ENCODE results near the gene CCL5.

The CCL5 gene

GRCh38 chr17:35915153-35915964 lies 35.2 kb upstream of the CCL5 start:
- H3K27ac ChIP-seq: no peak overlapping the region
- TF ChIP-seq, protein P1, sequence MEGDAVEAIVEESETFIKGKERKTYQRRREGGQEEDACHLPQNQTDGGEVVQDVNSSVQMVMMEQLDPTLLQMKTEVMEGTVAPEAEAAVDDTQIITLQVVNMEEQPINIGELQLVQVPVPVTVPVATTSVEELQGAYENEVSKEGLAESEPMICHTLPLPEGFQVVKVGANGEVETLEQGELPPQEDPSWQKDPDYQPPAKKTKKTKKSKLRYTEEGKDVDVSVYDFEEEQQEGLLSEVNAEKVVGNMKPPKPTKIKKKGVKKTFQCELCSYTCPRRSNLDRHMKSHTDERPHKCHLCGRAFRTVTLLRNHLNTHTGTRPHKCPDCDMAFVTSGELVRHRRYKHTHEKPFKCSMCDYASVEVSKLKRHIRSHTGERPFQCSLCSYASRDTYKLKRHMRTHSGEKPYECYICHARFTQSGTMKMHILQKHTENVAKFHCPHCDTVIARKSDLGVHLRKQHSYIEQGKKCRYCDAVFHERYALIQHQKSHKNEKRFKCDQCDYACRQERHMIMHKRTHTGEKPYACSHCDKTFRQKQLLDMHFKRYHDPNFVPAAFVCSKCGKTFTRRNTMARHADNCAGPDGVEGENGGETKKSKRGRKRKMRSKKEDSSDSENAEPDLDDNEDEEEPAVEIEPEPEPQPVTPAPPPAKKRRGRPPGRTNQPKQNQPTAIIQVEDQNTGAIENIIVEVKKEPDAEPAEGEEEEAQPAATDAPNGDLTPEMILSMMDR (IDR thresholded peaks at IDR 0.05): no peak
- no peak for DNase-seq (ENCODE audit: low spot score)

GRCh38 chr17:35914354-35914753 lies 34.2 kb upstream of the CCL5 start:
- TF ChIP-seq, protein P1 (IDR thresholded peaks at IDR 0.05): no peak
- Histone ChIP-seq H3K4me3 (no peak overlapping the region), H3K27ac (no peak overlapping the region)
- no peak for DNase-seq (ENCODE audit: low spot score)

More at GRCh38 chr17:35915153-35915964, 35.2 kb upstream of the CCL5 start:
- H3K4me3 ChIP-seq: no peak overlapping the region

DNA sequence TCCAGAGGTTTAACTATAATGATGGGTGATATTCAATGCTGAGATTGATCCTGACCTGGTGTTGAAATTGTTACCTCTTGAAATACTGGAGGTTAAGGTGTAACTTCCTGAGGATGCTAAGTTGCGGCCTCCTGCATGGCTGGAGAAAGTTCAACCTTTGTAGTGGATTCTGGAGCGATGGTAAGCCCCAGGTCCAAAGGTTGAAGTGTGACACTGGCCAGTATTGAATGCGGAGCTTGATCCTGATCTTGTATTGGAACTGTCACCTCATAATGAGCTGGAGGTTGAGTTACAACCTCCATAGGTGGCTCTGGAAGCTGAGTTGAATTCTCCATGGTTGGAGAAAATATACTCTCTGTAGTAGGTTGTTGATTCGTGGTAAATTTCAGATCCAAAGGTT lies 33.4 kb upstream of the CCL5 start:
- TF ChIP-seq, protein P1 (IDR thresholded peaks at IDR 0.05): no peak
- DNase-seq (ENCODE audit: low spot score): no peak
- no peak overlapping the region for H3K4me3 ChIP-seq
- H3K27ac ChIP-seq: no peak overlapping the region

GRCh38 chr17:35912942-35913341 lies 32.8 kb upstream of the CCL5 start:
- Histone ChIP-seq H3K27ac (no peak overlapping the region), H3K4me3 (no peak overlapping the region)
- TF ChIP-seq, protein P1 (IDR thresholded peaks at IDR 0.05): no peak
- DNase-seq (ENCODE audit: low spot score): no peak

DNA sequence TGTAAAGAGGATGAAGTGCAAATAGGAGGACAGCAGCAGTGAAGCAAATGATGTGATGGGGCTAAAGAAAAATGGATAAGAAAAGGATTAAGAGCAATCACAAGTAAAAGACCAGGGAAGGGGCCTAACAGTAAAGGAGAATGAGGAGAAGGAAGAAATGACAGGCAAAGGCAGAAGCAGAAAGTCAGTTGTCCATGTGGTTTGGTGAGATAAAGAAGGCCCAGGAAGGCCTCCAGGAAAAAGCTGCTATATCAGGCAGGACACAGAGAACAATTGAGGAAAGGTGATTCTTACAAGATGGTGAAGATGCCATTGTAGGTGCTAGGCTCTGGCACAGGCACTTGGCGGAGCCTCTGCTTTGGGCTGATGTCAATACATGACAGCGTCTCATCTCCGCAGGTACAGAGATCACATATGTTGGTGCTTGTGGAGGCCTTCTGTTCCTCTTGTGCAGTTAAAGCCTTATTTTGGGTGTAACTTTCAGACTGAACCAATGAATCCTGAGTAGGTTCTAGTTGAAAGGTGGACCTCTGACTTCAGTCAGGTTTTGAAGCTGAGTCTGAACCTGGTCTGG lies 32.3 kb upstream of the CCL5 start:
- no peak overlapping the region for H3K27ac ChIP-seq
- TF ChIP-seq, protein P1 (IDR thresholded peaks at IDR 0.05): no peak
- no peak overlapping the region for H3K4me3 ChIP-seq
- no peak for DNase-seq (ENCODE audit: low spot score)

DNA sequence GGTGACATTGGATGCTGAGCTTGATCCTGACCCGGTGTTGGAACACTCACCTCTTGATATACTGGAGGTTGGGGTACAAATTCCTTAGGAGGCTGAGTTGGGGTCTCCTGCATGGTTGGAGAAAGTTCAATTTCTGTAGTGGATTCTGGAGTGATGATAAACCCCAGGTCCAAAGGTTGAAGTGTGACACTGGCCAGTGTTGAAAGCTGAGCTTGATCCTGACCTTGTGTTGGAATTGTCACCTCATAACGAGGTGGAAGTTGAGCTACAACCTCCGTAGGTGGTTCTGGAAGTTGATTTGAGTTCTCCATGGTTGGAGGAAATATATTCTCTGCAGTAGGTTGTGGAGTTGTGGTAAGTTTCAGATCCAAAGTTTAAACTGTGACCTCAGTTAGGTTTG lies 29.2 kb upstream of the CCL5 start:
- no peak for DNase-seq (ENCODE audit: low spot score)
- no peak overlapping the region for H3K27ac ChIP-seq
- TF ChIP-seq, protein P1 (IDR thresholded peaks at IDR 0.05): no peak
- H3K4me3 ChIP-seq: no peak overlapping the region

- Histone ChIP-seq H3K27ac (no peak overlapping the region), H3K4me3 (no peak overlapping the region)
- DNase-seq (ENCODE audit: low spot score): no peak
- TF ChIP-seq, protein P1 (IDR thresholded peaks at IDR 0.05): no peak
Observed at GRCh38 chr17:35907691-35908090, 27.5 kb upstream of the CCL5 start.
